ENCODE measurements around the gene PPA1.

Gene PPA1

DNA sequence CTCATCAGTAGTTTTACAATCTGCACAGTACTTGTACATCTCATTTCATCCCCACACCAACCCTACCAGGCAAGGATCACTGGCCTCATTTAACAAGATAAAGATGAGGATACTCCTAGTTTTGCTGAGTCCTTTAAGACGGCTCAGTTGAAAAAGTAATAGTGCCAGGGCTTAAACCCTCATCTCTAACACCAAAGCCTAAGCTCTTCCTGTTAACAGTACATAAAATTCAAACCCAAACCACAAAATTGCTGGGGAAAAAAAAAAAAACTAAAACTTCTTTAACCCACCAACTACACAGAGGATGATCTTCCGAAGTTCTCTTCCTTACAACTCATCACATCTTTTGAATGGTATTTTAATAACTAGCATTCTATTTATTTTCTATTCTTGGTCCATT, 64.2 kb downstream of the PPA1 start:
- Histone ChIP-seq H3K4me1 (no peaks in the 10 kb centered on the region), H3K27me3 (ENCODE audit: control insufficient read depth, insufficient read depth, low read length) (no peaks in the 10 kb centered on the region), H2AFZ (no peak overlapping the region), H3K9me3 (ENCODE audit: control insufficient read depth, low read length) (no peaks in the 10 kb centered on the region), H3K9ac (peak overlapping the region; percentile 2), H3K4me3 (ENCODE audit: low read depth, low read length) (peak overlapping the region; percentile 78), H3K36me3 (ENCODE audit: control insufficient read depth, insufficient read depth, low read length) (no peaks in the 10 kb centered on the region), H3K79me2 (peaks cover 48% of the 10 kb centered on the region), H3K27ac (no peak overlapping the region), H3K4me2 (ENCODE audit: low read length) (peak overlapping the region; percentile 77)
- TF ChIP-seq, protein P1, sequence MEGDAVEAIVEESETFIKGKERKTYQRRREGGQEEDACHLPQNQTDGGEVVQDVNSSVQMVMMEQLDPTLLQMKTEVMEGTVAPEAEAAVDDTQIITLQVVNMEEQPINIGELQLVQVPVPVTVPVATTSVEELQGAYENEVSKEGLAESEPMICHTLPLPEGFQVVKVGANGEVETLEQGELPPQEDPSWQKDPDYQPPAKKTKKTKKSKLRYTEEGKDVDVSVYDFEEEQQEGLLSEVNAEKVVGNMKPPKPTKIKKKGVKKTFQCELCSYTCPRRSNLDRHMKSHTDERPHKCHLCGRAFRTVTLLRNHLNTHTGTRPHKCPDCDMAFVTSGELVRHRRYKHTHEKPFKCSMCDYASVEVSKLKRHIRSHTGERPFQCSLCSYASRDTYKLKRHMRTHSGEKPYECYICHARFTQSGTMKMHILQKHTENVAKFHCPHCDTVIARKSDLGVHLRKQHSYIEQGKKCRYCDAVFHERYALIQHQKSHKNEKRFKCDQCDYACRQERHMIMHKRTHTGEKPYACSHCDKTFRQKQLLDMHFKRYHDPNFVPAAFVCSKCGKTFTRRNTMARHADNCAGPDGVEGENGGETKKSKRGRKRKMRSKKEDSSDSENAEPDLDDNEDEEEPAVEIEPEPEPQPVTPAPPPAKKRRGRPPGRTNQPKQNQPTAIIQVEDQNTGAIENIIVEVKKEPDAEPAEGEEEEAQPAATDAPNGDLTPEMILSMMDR (IDR thresholded peaks at IDR 0.05) = no peak

DNA sequence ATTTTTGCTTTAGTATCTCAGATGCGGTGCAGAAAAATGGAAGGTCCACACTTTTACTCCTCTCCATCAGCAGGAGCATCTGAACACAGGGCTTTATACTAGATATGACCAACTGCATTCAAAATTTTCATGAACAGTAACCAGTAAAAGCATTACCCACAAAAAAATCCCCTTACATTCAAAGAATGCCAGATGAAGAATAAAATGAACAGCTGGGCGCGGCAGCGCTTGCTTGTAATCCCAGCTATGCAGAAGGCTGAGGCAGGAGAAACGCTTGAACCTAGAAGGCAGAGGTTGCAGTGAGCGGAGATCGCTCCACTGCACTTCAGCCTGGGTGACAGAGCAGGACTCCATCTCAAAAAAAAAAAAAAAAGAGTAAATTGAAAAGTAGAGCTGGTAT, 66.0 kb downstream of the PPA1 start:
- Histone ChIP-seq H3K9ac (no peak overlapping the region), H3K79me2 (peaks cover 61% of the 10 kb centered on the region), H3K36me3 (ENCODE audit: control insufficient read depth, insufficient read depth, low read length) (no peaks in the 10 kb centered on the region), H2AFZ (no peak overlapping the region), H3K4me1 (peaks cover 5% of the 10 kb centered on the region), H3K27ac (no peak overlapping the region), H3K4me2 (ENCODE audit: low read length) (no peak overlapping the region), H3K9me3 (ENCODE audit: control insufficient read depth, low read length) (no peaks in the 10 kb centered on the region), H3K4me3 (ENCODE audit: low read depth, low read length) (no peak overlapping the region), H3K27me3 (ENCODE audit: control insufficient read depth, insufficient read depth, low read length) (no peaks in the 10 kb centered on the region)
- TF ChIP-seq, protein P1 (IDR thresholded peaks at IDR 0.05) = no peak

DNA sequence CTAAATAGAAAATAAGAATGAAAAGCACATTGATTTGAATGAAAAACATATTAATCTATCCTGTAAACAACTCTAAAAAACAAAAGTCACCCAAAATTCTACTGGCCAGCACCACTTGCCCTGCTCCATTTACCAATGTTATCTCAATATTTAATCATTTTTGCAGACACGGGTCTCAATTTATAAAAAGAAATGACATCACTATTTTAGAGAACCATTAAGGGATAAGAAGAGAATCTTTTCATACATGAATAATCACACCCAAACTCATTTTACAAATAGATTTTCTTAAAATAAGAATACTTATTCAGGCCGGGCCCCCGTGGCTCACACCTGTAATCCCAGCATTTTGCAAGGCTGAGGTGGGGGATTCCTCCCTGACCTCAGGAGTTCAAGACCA, 66.8 kb downstream of the PPA1 start:
- H3K9ac ChIP-seq = no peak overlapping the region
- H3K4me1 ChIP-seq = peaks cover 5% of the 10 kb centered on the region
- TF ChIP-seq, protein P1 (IDR thresholded peaks at IDR 0.05) = no peak
- no peak overlapping the region for H3K27ac ChIP-seq
- no peak overlapping the region for H3K4me2 ChIP-seq (ENCODE audit: low read length)
- H3K4me3 ChIP-seq (ENCODE audit: low read depth, low read length) = no peak overlapping the region
- H2AFZ ChIP-seq = no peak overlapping the region
- H3K79me2 ChIP-seq = peaks cover 69% of the 10 kb centered on the region
- H3K36me3 ChIP-seq (ENCODE audit: control insufficient read depth, insufficient read depth, low read length) = no peaks in the 10 kb centered on the region
- H3K27me3 ChIP-seq (ENCODE audit: control insufficient read depth, insufficient read depth, low read length) = no peaks in the 10 kb centered on the region
- no peaks in the 10 kb centered on the region for H3K9me3 ChIP-seq (ENCODE audit: control insufficient read depth, low read length)

DNA sequence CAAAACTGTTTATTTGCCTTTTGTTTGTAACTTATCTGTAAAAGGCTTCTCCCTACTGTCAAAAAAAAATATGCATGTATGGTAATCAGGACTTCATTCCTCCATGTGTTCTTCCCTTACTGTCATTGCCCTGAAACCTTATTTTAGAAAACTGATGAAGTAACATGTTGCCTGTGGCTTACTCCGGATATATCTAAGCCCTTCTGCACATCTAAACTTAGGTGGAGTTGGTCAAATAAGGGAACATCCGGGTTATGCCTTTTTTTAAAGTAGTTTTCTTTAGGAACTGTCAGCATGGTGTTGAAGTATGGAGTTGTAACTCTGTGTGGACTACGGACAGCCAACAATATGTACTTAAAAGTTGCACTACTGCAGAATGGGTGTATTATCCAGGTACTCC, 69.1 kb downstream of the PPA1 start:
- H3K4me3 ChIP-seq (ENCODE audit: low read depth, low read length) = no peak overlapping the region
- H3K27me3 ChIP-seq (ENCODE audit: control insufficient read depth, insufficient read depth, low read length) = no peaks in the 10 kb centered on the region
- H3K9ac ChIP-seq = no peak overlapping the region
- no peak overlapping the region for H2AFZ ChIP-seq
- H3K4me2 ChIP-seq (ENCODE audit: low read length) = no peak overlapping the region
- no peaks in the 10 kb centered on the region for H3K9me3 ChIP-seq (ENCODE audit: control insufficient read depth, low read length)
- H3K4me1 ChIP-seq = peaks cover 7% of the 10 kb centered on the region
- H3K27ac ChIP-seq = no peak overlapping the region
- TF ChIP-seq, protein P1 (IDR thresholded peaks at IDR 0.05) = no peak
- peaks cover 66% of the 10 kb centered on the region for H3K79me2 ChIP-seq
- H3K36me3 ChIP-seq (ENCODE audit: control insufficient read depth, insufficient read depth, low read length) = no peaks in the 10 kb centered on the region

DNA sequence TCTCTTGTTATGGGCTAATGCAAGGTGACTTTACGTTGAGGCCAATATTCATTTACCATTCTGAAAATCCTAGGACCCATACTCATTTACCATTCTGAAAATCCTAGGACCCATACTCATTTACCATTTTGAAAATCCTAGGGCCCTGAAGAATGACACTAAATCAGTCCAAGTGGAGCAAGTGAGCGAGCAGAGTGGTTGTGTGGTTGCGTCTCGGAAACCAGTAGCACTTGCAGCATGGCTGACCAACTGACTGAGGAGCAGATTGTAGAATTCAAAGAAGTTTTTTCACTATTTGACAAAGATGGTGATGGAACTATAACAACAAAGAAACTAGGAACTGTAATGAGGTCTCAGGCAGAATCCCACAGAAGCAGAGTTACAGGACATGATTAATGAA, 69.8 kb downstream of the PPA1 start:
- Histone ChIP-seq H2AFZ (no peak overlapping the region), H3K4me1 (peaks cover 7% of the 10 kb centered on the region), H3K36me3 (ENCODE audit: control insufficient read depth, insufficient read depth, low read length) (no peaks in the 10 kb centered on the region), H3K27ac (no peak overlapping the region), H3K79me2 (peaks cover 60% of the 10 kb centered on the region), H3K4me2 (ENCODE audit: low read length) (no peak overlapping the region), H3K9ac (no peak overlapping the region), H3K27me3 (ENCODE audit: control insufficient read depth, insufficient read depth, low read length) (no peaks in the 10 kb centered on the region), H3K4me3 (ENCODE audit: low read depth, low read length) (no peak overlapping the region), H3K9me3 (ENCODE audit: control insufficient read depth, low read length) (no peaks in the 10 kb centered on the region)
- TF ChIP-seq, protein P1 (IDR thresholded peaks at IDR 0.05) = no peak
